ENCODE data around the gene PAGE5.

Gene PAGE5, protein sequence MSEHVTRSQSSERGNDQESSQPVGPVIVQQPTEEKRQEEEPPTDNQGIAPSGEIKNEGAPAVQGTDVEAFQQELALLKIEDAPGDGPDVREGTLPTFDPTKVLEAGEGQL

DNA sequence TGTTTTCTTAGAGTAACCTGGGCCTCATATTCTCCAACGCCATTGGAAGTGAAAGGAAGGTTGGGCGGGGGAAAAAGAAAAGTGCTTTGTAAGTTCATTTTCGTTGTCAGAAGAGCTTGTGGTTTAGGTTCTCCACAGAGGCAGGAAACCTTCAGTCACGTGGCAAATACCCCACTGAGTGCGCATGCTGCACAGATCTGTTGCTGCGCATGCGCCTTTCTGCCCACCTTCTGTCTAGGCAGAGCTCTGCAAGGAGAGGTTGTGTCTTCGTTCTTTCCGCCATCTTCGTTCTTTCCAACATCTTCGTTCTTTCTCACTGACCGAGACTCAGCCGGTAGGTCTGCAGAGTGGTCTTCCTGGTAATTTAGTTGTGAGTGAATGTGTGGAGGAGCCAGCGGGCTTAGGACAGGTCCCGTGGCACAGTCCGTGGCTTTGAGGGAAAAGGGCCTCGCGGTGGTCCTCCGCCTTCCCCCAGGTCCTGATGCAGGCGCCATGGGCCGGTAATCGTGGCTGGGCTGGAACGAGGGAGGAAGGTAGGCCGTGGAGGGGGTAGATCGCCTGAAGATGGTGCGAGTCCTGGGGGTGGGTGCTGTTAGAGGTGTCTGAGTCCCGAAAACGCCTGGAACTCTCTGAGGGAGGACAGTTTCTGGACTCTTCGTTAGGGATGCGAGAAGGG, at the start of gene PAGE5:
Gene PAGE5 (plus strand): TSS at position 228 of the 676 bp plus-strand sequence. CDS start 1,037 bp downstream, outside the sequence.
- DNase-seq: peak; percentile 6

DNA sequence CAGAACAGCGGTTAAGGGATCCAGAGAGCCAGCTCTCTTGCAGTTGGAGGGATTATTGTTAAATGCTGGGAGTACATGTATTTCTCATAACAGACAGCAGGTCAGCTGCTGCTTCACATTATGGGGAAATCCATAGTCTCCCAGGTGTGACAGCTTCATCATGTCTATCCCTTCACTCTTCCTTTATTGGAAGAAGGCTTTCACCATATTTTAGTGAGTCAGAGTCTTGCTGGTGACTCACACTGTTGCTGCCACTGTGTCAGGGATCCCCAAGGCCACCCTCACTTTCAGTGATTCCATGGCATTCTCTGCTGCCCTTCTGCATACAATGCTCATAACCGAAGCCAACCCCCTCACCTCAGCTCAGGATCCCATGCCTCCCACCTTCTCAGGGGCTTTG, 32.9 kb upstream of the PAGE5 start:
- no peak for DNase-seq

DNA sequence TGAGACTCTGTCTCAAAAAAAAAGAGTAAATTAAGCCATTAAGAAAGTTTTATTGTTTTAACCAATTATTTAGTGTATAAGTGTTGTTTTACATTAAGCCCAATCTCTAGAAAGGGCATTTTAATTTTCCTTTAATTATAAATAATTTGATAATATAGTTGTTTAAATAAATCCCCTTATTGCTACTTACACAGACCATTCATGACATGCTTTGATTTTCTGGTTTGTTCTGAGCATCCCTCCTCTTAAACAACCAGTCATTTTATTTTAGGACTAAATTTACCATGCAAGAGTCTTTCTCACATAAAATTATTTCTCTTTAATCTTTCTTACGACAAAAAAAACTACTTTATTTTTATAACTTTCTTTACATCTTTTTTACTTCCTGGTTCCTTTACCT, 23.5 kb upstream of the PAGE5 start:
- DNase-seq: no peak

DNA sequence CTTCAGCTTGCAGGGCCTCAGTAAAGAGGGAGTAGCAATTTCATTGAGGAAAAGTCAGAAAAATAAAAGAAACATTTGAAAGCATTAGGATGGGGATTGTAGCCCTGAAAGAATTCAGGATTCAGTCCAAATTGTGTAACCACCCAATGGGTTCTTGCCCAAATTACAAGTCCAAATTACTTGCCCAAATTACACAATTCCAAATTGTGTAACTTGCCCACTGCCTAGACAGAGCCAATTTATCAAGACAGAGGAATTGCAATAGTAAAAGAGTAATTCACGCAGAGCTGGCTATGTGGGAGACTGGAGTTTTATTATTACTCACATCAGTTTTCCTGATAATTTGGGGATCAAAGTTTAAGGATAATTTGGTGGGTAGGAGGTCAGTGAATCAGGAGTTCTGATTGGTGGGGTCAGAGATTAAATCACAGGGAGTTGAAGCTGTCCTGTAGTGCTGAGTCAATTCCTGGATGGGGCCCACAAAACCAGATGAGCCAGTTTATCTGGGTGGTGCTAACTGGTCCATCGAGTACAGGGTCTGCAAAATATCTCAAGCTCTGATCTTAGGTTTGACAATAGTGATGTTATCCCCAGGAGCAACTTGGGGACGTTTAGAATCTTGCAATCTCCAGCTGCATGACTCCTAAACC, 18.1 kb upstream of the PAGE5 start:
- DNase-seq: no peak

DNA sequence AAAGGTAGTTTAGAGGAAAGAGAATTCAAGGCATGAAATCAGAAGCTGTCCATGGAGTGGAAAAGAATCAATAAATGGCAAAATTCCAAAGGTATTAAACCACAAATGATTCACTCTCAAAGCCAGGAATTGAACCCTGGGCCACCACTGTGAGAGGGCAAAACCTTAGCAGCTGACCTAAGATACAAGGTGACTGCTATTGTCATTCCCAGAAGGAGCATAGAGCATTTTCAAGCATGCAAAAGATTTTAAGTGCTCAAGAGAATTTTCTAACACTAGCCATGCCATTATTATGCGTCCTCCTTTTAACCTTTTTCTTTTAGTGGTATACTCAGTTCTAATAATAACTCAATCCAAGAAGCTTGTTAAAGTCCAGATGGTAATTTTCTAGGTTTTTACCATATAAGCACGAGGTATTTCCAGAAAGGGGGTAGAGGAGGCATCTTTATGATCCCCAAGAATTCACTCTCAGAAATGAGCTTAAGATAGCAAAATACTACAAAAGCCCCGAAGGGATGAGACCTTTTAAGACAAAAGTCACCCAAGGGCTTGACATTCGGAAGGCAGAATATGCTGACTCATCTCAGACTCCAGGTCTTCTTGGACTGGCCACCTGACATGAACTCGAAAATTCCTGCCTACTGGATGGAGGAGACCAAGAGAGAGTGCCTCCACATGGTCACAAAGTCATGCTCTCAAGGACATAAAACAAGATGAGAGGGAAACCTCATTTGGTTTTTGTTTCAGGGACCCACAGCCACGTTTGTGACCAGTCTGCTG, 13.8 kb upstream of the PAGE5 start:
- no peak for DNase-seq

DNA sequence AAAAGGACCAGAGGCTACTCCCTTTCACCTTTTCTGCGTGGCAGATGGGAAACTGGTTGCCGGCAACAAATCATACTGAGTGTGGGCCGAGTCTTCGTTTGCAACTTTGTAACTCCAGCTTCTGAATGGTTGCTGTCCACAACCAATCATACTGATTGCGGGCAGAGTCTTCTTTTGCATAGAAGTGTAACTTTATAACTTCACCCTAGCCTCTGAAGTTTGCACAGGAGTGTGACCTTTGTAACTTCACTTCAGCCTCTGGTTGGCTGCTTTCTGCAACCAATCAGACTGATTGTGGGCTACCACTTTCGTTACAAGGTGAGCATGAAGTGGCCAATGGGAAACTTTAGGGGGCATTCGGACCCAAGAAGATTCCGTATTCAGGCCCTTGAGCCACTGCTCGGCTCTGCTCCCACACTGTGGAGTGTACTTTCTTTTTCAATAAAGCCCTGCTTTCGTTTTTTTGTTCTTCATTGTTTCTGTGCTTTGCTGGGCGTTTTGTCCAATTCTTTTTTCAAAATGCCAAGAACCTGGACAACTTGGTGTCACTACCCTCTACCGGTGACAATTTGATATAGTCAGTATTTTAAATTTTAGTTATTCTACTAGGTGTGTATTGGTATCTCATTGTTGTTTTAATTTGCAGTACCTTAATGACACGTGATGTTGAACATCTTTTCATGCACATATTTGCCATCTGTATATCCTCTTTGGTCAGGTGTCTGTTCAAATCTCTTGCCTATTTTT, 9.0 kb upstream of the PAGE5 start:
- no peak for DNase-seq

DNA sequence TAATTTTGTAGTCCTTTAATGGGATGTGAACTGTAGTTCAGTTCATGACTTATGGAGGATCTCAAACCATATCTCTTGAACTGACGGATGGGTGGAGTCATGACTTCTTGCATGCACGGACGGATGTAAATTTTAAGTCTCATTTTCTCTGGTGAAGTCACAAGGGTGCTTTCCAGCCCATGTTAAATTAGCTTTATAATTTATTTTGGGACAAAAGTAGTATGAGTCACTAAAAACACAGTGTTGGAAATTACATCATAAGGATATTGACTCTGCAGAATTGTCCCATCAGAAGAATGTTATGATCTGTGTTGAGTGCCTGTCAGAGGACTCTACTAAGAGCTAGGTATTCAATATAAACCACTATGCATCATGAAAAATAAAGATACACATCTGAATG, 6.8 kb upstream of the PAGE5 start:
- no peak for DNase-seq

DNA sequence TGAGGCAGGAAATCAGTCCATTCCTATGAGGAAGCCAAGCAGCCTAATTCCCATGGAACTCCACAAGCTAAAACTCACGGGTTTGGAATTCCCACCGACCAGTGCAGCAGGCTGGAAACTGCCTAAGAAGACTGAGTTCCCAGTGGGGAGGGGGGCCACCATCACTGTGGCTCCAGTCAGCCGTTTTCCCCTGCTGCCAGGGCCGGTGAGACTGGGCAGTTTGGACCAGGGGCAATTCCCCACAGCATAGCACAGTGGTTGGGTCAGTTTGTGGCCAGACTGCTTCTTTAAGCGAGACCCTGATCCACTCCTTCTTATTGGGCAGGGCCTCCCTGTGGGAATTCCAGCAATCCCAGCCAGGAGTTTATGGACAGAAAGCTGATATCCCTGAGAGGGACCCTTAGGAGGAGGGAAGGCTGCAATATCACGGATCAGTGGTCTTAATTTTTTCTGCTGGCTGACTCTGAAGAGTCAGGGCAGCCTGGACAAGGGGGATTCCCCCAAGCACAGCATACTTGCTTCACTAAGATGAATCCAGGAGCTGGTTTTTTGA, 20.7 kb downstream of the PAGE5 start:
- no peak for DNase-seq

DNA sequence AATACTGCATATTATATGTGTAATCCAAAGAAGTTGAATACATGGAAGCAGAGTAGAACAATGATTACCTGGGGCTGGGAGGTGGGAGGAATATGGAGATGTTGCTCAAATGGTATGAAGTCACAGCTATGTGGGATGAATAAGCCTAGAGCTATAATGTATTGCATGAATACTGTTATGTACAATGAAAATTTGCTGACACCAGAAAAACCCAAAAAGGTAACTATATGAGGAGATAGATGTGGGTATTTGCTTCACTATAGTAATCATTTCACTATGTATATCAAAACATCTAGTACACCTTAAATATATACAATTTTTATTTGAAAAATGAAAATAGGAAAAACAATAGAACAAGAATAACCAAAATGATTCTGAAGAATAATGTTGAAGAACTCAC, 33.4 kb downstream of the PAGE5 start:
- DNase-seq: no peak

DNA sequence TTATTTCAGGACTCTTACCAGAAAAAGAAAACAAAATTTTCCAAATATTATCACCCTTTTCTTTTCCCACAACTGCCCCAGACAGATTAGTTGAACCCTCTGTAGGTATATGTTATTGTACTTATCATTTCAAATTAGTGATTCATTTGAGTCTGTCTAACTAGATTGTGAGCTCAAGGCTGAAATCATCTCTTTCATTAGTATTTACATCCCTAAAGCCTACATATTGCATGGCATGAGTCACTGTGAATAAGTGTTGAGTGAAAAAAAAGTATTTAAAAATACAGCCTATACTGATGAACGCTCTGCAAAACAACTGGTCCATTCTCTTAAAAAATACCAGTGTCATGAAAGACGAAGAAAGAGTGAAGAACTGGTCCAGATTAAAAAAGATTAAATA, 40.7 kb downstream of the PAGE5 start:
- no peak for DNase-seq

DNA sequence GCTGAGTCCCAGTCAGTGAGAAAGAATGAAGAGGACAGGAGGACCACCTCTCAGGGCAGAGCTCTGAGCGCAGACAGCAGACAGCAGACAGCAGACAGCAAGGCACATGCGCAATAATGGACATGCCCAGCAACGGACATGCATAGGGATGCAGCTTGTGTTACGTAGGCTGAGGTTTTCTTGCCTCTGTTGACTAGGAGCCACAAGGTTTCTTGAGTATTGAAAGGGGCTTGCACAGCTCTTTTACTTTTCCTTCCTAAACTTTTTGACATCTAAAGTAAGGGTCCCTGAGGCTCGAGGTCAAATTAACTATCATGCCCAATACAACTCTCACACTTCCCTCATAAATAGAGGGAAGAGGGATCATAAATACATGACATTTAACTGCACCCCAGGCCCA, 44.7 kb downstream of the PAGE5 start, which contains the start of gene PAGE3:
Gene PAGE3 (minus strand): TSS at position 101 of the 400 bp plus-strand sequence. CDS start 1,013 bp downstream, outside the sequence.
- DNase-seq: no peak
